CD4-positive, CD25-positive, alpha-beta regulatory T cell (primary cell): ENCODE data around the gene WWOX. TPM values are rescaled to one million over a fixed set of nuclear protein-coding genes. Genes with fewer than 3 reads are reported as not detected.

Experiments used
- ATAC-seq, 2 donors: fragments of 150-1000 bp; cut with Tn5 transposase; one replicate each; pipeline ENCODE4 v1.10.0; 2021; ENCODE audit warnings: low read depth in 2 of 2, moderate number of reproducible peaks in 2 of 2, moderate library complexity in 1 of 2
- DNase-seq, 3 donors: peaks; one replicate each; pipeline versions ENCODE4 v3.0.0 to v3.0.0-alpha.2; 2012 to 2022; ENCODE audit warnings: mixed read lengths in 1 of 3
- H3K27ac ChIP-seq: one replicate; pipeline ENCODE4 v1.7.0; 2013; ENCODE audit warnings: mild to moderate bottlenecking, low read length; ENCODE audit not compliant: insufficient read depth, poor library complexity, severe bottlenecking
- H3K27me3 ChIP-seq: one replicate; pipeline ENCODE4 v1.7.0; 2013; ENCODE audit warnings: low read length; ENCODE audit not compliant: control insufficient read depth, insufficient read depth
- H3K36me3 ChIP-seq: one replicate; pipeline ENCODE4 v1.7.0; 2013; ENCODE audit warnings: mild to moderate bottlenecking, low read length, moderate library complexity; ENCODE audit not compliant: control insufficient read depth, insufficient read depth
- H3K4me1 ChIP-seq: 2 replicates; pipeline ENCODE4 v1.7.0; 2013; ENCODE audit warnings: mild to moderate bottlenecking, low read length; ENCODE audit not compliant: insufficient read depth, control insufficient read depth, poor library complexity, severe bottlenecking
- H3K4me3 ChIP-seq: one replicate; pipeline ENCODE4 v1.7.0; 2013; ENCODE audit warnings: low read depth, mild to moderate bottlenecking, low read length, moderate library complexity
- H3K9me3 ChIP-seq, 2 experiments: 1 replicate in 1 of 2; 2 replicates in 1 of 2; pipeline ENCODE4 v1.7.0; 2013; ENCODE audit warnings: low read length in 2 of 2, mild to moderate bottlenecking in 1 of 2, moderate library complexity in 1 of 2; ENCODE audit not compliant: control insufficient read depth in 2 of 2
- H3K27ac Mint-ChIP-seq, 3 donors: one replicate each; pipeline ENCODE4 v1.8.0; 2020 to 2022; ENCODE audit warnings: mild to moderate bottlenecking in 3 of 3, mixed read lengths in 3 of 3, moderate library complexity in 2 of 3
- H3K27me3 Mint-ChIP-seq: one replicate; pipeline ENCODE4 v1.8.0; 2022; ENCODE audit warnings: mild to moderate bottlenecking, mixed read lengths
- H3K36me3 Mint-ChIP-seq: one replicate; pipeline ENCODE4 v1.8.0; 2020; ENCODE audit warnings: mixed read lengths
- H3K4me1 Mint-ChIP-seq, 4 donors: one replicate each; pipeline ENCODE4 v1.8.0; 2020 to 2022; ENCODE audit warnings: mixed read lengths in 4 of 4, mild to moderate bottlenecking in 1 of 4
- H3K4me3 Mint-ChIP-seq, 4 donors: one replicate each; pipeline ENCODE4 v1.8.0; 2020 to 2022; ENCODE audit warnings: mild to moderate bottlenecking in 4 of 4, mixed read lengths in 4 of 4, moderate library complexity in 3 of 4
- H3K9me3 Mint-ChIP-seq, 7 donors: one replicate each; pipeline ENCODE4 v1.8.0; 2020 to 2022; ENCODE audit warnings: mixed read lengths in 7 of 7, mild to moderate bottlenecking in 3 of 7, moderate library complexity in 2 of 7
- polyA plus RNA-seq, 4 donors: library from polyadenylated mRNA; unstranded; fragments of 300-500 nt; fragmentation: Illumina TruSeq; gene quantifications; one replicate each; pipeline ENCODE4 v1.2.3, GENCODE V29; 2021
- total RNA-seq: library from RNA; stranded (reverse); gene quantifications from one replicate; pipeline ENCODE4 v1.2.3, GENCODE V29; 2022

WWOX gene
- total and polyA plus RNA-seq, 5 donors from 2014 or later: 10.3 to 18.6 (median 12.8) TPM

- Mint-ChIP-seq H3K4me3 (no peak overlapping the region), H3K4me1 (no peaks in the 10 kb centered on the region), H3K36me3 (no peaks in the 10 kb centered on the region), H3K27ac (no peak overlapping the region), H3K9me3 (no peaks in the 10 kb centered on the region), H3K27me3 (peaks cover 7% of the 10 kb centered on the region)
- DNase-seq (no peak), ATAC-seq (no peak)
- Histone ChIP-seq H3K9me3 (no peaks in the 10 kb centered on the region), H3K36me3 (no peaks in the 10 kb centered on the region), H3K4me1 (no peaks in the 10 kb centered on the region), H3K27me3 (no peaks in the 10 kb centered on the region), H3K27ac (no peak overlapping the region), H3K4me3 (no peak overlapping the region)
Measured at GRCh38 chr16:78641433-78641832, 542.0 kb downstream of the WWOX start.

- H3K27me3 ChIP-seq: no peaks in the 10 kb centered on the region
- no peaks in the 10 kb centered on the region for H3K4me1 Mint-ChIP-seq
- H3K27ac ChIP-seq: no peak overlapping the region
- no peak overlapping the region for H3K4me3 ChIP-seq
- H3K9me3 ChIP-seq: no peaks in the 10 kb centered on the region
- ATAC-seq (no peak), DNase-seq (no peak)
- H3K36me3 Mint-ChIP-seq: no peaks in the 10 kb centered on the region
- H3K9me3 Mint-ChIP-seq: no peaks in the 10 kb centered on the region
- H3K4me1 ChIP-seq: no peaks in the 10 kb centered on the region
- no peak overlapping the region for H3K4me3 Mint-ChIP-seq
- no peaks in the 10 kb centered on the region for H3K36me3 ChIP-seq
- H3K27me3 Mint-ChIP-seq: peaks cover 7% of the 10 kb centered on the region
- H3K27ac Mint-ChIP-seq: no peak overlapping the region
Measured at GRCh38 chr16:78642621-78643285, 543.3 kb downstream of the WWOX start.

- H3K4me3 Mint-ChIP-seq: no peak overlapping the region
- no peak for DNase-seq
- Histone ChIP-seq H3K27ac (no peak overlapping the region), H3K4me1 (no peaks in the 10 kb centered on the region), H3K9me3 (no peaks in the 10 kb centered on the region), H3K4me3 (no peak overlapping the region), H3K36me3 (no peaks in the 10 kb centered on the region), H3K27me3 (no peaks in the 10 kb centered on the region)
- H3K4me1 Mint-ChIP-seq: no peaks in the 10 kb centered on the region
- peaks cover 7% of the 10 kb centered on the region for H3K27me3 Mint-ChIP-seq
- H3K27ac Mint-ChIP-seq: no peak overlapping the region
- ATAC-seq: no peak
- H3K9me3 Mint-ChIP-seq: no peaks in the 10 kb centered on the region
- peaks cover 3% of the 10 kb centered on the region for H3K36me3 Mint-ChIP-seq
Measured at GRCh38 chr16:78645657-78646056, 546.2 kb downstream of the WWOX start.

- no peak overlapping the region for H3K4me3 Mint-ChIP-seq
- no peak overlapping the region for H3K27ac Mint-ChIP-seq
- H3K27ac ChIP-seq: no peak overlapping the region
- H3K4me1 ChIP-seq: no peaks in the 10 kb centered on the region
- H3K36me3 ChIP-seq: no peaks in the 10 kb centered on the region
- H3K27me3 Mint-ChIP-seq: no peaks in the 10 kb centered on the region
- DNase-seq: no peak
- no peaks in the 10 kb centered on the region for H3K4me1 Mint-ChIP-seq
- H3K9me3 ChIP-seq: no peaks in the 10 kb centered on the region
- H3K36me3 Mint-ChIP-seq: peaks cover 3% of the 10 kb centered on the region
- H3K4me3 ChIP-seq: no peak overlapping the region
- ATAC-seq: no peak
- H3K27me3 ChIP-seq: no peaks in the 10 kb centered on the region
- no peaks in the 10 kb centered on the region for H3K9me3 Mint-ChIP-seq
Measured at GRCh38 chr16:78647019-78647418, 547.6 kb downstream of the WWOX start.

- no peak for DNase-seq
- no peaks in the 10 kb centered on the region for H3K9me3 ChIP-seq
- no peaks in the 10 kb centered on the region for H3K4me1 ChIP-seq
- H3K27ac Mint-ChIP-seq: no peak overlapping the region
- no peak overlapping the region for H3K27ac ChIP-seq
- H3K4me3 ChIP-seq: no peak overlapping the region
- no peaks in the 10 kb centered on the region for H3K9me3 Mint-ChIP-seq
- H3K36me3 Mint-ChIP-seq: peaks cover 3% of the 10 kb centered on the region
- H3K27me3 Mint-ChIP-seq: no peaks in the 10 kb centered on the region
- no peak for ATAC-seq
- no peaks in the 10 kb centered on the region for H3K36me3 ChIP-seq
- H3K4me1 Mint-ChIP-seq: no peaks in the 10 kb centered on the region
- no peaks in the 10 kb centered on the region for H3K27me3 ChIP-seq
- H3K4me3 Mint-ChIP-seq: no peak overlapping the region
Measured at GRCh38 chr16:78647491-78647890, 548.0 kb downstream of the WWOX start.

- H3K9me3 Mint-ChIP-seq: no peaks in the 10 kb centered on the region
- no peaks in the 10 kb centered on the region for H3K27me3 Mint-ChIP-seq
- H3K4me1 ChIP-seq: no peaks in the 10 kb centered on the region
- no peaks in the 10 kb centered on the region for H3K4me1 Mint-ChIP-seq
- no peak overlapping the region for H3K4me3 Mint-ChIP-seq
- H3K36me3 Mint-ChIP-seq: peaks cover 3% of the 10 kb centered on the region
- no peak overlapping the region for H3K27ac ChIP-seq
- no peaks in the 10 kb centered on the region for H3K36me3 ChIP-seq
- no peaks in the 10 kb centered on the region for H3K27me3 ChIP-seq
- DNase-seq (no peak), ATAC-seq (no peak)
- H3K4me3 ChIP-seq: no peak overlapping the region
- no peaks in the 10 kb centered on the region for H3K9me3 ChIP-seq
- no peak overlapping the region for H3K27ac Mint-ChIP-seq
Measured at GRCh38 chr16:78648517-78648916, 549.1 kb downstream of the WWOX start.

- no peak for ATAC-seq
- no peaks in the 10 kb centered on the region for H3K9me3 Mint-ChIP-seq
- peaks cover 5 to 6% (median 6%) of the 10 kb centered on the region in 4 donors for H3K4me1 Mint-ChIP-seq
- Histone ChIP-seq H3K27me3 (no peaks in the 10 kb centered on the region), H3K36me3 (no peaks in the 10 kb centered on the region), H3K4me1 (peaks cover 4% of the 10 kb centered on the region), H3K4me3 (no peak overlapping the region), H3K9me3 (no peaks in the 10 kb centered on the region), H3K27ac (no peak overlapping the region)
- H3K27me3 Mint-ChIP-seq: no peaks in the 10 kb centered on the region
- H3K27ac Mint-ChIP-seq: no peak overlapping the region
- peaks cover 3% of the 10 kb centered on the region for H3K36me3 Mint-ChIP-seq
- no peak for DNase-seq
- H3K4me3 Mint-ChIP-seq: no peak overlapping the region
Measured at GRCh38 chr16:78650339-78651074, 551.1 kb downstream of the WWOX start.

- H3K4me1 ChIP-seq: peaks cover 4% of the 10 kb centered on the region
- Mint-ChIP-seq H3K9me3 (no peaks in the 10 kb centered on the region), H3K27me3 (no peaks in the 10 kb centered on the region), H3K27ac (peak overlapping the region; percentile 7 to 66 (median 64)), H3K4me3 (no peak overlapping the region), H3K36me3 (no peaks in the 10 kb centered on the region), H3K4me1 (peaks cover 5 to 16% (median 9%) of the 10 kb centered on the region in 4 donors)
- no peaks in the 10 kb centered on the region for H3K9me3 ChIP-seq
- DNase-seq: no peak
- peak in 1 of 2 donors; percentile 14 for ATAC-seq
- H3K27ac ChIP-seq: no peak overlapping the region
- no peak overlapping the region for H3K4me3 ChIP-seq
- H3K36me3 ChIP-seq: no peaks in the 10 kb centered on the region
- H3K27me3 ChIP-seq: no peaks in the 10 kb centered on the region
Measured at GRCh38 chr16:78654929-78655328, 555.5 kb downstream of the WWOX start.
